HG02840 (cell line): ENCODE results near the gene BRD9.

Experiments
- ATAC-seq: cut with Tn5 transposase; IDR thresholded peaks from one replicate; pipeline ENCODE4 v1.9.1; 2021; ENCODE audit warnings: mild to moderate bottlenecking, moderate library complexity, moderate number of reproducible peaks; ENCODE audit not compliant: unreplicated experiment, low FRiP score

Gene BRD9

DNA sequence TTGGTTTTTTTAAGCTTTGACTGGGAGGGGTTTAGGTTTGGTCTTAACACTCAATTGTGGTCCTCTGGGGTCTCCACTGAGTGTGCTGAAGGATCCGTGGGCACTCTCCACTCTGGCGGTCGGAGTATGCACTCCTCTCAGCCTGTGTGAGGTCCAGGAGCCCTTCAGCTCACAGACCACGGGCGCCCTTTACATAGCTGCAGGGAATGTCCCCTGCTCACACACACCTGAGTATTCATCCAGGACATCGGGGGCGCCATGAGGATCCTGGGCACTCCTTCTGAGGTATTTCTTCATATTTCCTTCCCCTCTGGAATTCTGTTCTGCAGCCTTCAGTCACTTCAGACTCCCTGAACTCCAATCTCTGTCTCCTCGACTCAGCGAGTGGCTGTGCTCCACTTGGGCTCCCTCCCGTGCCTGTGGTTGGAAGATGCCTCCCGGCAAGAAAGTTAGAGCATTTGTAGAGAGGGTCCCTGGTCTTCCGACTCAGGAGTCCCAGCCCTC is 12.6 kb upstream of the BRD9 start:
- no peak for ATAC-seq

DNA sequence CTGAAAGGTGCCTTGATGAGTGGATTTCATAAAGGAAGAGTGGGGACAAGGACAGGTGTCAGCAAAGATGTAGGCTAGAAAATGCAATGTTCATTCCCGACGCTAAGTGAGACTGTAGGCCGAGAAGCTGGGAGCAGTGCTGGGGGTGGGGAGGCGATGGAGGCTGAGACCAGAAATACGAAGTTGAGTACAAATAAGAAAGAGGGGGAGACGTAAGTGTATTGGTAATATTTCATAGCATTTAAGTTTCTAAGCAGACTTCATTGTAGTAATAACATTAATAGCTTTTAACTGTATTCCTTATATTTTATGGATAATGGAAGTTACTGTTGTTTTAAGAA is 11.1 kb upstream of the BRD9 start:
- ATAC-seq = no peak

DNA sequence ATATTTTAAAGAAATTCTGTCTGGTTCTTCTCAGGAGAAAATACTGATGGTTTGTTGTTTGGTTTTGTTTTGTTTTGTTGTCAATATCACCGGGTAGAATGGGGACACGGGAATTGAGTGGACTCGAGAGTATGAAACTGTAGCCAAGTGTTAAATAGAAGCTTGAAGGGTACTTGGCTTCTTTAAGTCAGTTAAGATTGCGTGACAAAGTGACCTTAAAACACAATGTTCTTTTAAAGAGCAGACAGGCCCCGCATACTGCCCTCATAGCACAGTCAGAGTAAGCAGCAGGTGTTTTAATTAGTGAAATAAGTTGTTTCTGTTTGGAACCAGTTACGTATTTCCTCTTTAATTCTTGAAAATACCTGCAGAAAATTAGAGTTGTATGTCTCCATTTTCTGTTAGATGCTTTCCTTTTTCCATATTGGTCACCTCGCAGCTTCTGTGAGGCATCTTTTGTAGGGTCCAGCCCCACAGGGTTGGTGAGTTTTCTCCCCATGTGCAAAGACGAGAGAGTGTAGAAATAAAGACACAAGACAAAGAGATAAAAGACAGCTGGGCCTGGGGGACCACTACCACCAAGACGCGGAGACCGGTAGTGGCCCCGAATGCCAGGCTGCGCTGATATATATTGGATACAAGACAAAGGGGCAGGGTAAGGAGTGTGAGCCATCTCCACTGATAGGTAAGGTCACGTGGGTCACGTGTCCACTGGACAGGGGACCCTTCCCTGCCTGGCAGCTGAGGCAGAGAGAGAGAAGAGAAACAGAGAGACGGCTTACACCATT is 9.7 kb upstream of the BRD9 start:
- no peak for ATAC-seq

DNA sequence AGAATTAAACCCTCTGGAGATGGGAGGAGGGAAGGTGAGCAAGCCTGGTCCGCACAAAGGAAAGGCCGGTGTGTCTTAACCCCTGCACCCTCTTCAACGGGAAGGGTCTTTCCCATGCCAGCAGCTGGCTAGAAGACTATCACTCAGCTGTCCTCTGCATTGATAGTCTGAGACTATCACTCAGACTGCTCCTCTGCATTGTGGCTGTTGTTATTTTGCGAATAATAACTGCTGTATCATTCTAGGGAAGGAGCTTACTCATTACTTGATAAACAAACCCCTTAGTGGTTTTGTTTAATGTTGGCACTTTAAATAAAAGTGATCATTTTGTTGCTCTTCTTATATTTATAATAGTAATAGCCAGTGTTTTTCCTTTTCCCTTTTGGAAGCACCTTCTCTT is 8.2 kb upstream of the BRD9 start:
- ATAC-seq = no peak

DNA sequence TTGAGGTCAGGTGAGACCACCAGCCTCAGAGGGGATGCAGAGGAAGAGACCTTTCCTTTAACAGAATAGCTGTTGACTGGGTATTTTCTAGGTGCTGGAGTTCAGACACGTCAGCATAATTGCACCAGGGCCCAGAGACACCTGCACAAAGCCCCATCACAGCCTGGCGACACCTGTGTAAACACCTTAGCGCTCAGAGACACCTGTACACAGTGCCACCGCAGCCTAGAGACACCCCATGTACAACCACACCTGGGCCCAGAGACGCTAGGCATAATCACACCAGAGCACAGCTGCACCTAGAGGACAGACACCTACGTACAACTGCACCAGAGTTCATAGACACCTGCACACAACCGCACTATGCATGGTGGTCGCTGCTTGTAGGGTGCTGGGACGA is 1.1 kb upstream of the BRD9 start:
- no peak for ATAC-seq

DNA sequence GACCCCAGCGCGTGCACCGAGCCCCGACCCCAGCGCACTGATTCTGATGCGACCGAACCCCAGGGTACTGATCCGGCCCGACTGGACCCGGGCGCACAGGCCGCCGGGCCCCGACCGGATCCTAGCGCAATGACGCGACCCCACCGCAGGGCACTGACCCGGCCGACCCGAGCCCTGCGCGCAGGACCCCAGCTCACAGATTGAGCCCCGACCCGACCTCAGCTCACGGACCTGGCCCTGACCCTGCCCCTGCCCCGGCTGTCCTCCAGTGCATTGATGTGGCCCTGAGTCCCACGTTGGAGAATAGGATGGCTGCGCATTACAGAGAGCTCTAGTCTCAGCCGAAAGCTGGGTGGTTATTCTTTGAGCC is 521 bp upstream of the BRD9 start:
- ATAC-seq = peak; percentile 21

DNA sequence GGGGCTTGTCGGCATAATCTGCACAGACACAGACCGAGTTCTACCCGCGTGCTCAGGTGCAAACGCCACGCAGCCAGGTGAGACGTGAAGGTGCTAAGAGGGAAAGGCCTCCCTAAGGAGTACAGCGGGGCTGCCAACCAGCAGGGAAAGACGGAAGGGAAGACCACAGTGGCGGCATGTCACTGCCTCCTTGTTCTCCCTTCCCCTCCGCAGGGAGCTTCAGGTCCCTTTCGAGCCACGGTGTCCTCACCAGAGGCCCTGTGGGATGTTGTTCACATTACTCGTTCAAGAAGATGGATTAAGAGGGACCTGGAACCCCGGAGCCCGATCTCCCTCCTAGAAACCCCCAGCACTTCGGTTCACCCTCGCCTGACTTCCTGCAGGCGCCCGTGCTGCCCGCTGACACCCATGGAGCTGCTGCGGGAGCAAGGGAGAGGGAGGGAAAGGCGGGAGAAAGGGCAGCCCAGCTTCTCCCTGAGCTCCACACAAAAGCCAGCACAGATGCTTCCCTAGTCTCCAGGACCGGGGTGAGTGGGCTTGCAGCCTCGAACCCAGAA is 686 bp downstream of the BRD9 start:
- ATAC-seq = no peak

DNA sequence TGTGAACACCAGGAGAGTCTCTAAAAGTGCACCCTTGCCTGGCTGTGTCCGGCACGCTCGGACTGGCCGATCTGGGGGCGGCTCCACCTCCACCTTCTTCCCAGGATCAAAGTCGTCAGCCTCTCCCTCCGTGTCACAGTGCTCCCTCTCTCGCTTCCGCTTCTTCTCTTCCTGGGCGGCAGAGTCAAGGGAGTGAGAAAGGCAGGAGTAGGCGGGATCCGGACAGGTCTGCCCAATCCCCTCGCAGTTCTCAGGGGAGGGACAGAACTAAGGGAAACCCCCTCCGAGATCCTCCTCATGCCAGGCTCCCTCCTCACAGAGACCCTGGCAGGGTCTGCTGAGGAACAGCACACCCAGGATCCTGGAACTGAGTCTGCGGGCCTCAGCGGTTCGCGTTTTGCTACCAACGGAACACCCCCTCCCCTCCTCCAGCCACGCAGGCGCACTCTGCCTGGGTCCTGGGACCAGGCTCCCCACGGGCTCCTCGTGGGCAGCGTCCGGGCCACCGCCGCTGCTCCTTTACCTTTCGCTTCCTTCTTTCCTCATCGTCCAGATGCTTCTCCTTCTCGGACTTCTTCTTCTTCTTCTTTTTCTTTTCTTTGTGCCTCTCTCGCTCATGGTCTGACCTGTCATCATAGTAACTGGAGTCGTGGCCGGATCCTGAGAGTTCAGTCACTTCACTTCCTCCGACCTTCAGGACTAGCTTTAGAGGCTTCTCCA is 1.3 kb downstream of the BRD9 start:
- no peak for ATAC-seq

DNA sequence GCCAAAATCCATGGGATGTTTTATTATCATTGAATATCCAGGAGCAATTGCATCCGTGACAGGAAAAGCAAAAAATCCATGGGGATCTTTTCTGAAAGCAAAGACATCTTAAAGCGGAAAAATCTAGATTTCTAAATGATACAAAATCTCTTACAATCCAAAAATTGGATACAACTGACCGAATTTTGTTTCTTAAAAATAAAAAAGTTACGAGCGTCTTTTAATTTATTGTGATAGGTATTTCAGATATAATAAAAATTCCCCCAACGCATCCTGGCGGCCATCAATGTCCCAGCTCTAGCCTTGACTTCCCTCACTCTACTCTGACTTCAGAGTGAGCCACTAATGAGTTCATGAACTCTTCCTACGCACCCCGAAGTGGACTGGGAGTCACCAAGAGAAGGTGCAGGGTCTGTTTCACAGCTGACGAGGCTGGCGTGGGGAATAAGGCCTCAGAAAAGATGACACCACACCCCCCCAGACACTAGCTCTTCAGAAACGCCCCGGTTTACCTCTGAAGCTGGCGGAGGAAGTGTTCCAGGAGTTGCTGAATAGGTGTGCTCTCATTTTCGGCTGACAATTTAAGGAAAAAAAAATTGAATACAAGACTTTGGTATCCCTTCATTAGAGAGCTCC is 3.4 kb downstream of the BRD9 start:
- no peak for ATAC-seq

DNA sequence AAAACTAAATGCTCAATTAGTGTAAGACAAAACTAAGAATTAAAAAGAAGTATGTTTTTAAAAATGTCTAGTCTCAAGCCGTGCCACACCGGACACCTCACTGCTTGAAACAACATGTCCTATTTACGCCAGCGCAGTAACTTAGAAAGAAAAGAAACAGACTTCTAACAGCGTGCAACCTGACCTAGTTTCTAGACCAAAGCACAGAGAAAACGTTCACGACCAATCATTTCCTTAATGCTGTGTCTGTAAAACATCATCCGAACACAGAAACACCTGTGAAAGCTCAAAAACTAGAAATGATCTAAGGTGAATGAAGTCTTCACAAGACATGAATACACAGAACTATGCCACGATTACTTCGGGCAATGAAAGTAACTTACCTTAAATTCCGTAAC is 4.0 kb downstream of the BRD9 start:
- no peak for ATAC-seq

DNA sequence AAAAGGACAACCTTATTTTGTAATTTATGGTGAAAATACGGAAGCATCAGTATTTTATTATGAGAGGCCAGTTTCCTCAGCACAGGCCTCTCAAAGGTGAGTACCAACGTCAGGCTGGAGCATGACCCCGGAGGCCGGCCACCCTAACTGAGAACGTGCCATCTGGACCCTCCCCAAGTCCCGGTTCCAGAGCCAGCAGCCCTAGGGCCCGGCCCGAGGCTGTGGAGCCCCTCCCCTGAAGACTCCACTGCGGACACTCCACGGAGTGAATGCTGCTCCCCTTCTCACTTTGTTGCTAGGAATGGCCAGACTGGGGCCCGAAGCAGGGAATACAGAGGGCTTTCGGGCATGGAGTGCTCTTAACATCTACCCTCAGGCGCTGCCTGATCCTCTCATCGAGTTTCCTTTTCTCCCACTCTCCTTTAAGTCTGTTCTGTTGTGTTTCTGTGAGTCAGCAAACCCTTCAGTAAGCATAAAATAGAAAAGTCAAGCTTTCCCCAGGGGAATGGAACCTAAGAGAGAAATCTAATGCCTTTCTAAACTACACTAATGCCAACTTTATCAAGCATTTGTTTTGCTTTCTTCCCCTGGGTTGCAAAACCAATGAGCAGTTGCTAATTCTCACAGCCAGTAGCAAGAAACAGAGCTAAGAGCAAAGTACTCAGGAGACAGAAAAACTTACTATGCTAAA is 4.5 kb downstream of the BRD9 start:
- no peak for ATAC-seq

DNA sequence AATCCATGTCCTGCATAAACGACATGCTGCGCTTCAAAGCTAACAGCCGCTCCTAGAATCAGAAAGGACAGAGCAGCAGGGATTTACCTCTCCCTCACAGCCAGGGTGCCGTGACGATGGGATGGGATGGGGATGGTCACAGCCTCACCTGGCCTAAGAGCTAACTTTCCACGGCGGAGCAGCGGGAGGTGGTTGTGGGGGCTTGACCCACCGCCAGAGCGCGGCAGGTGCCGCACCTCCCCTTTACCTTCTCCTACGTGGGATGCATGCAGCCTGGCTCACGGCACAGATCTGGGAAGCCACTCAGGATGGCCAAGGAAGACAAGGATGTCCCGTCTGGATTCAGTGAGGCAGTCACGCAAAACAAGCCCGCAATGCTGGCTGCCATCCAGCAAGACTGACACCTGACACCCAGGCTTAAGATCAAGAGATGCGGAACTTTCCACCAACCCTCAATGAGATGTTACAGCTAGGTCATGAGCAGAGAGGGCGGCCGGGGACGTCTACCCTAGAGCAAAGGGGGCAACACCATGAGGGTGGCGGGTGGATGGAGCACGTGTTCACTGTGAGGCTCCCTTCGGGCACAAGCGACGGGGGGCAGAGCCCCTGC is 5.8 kb downstream of the BRD9 start:
- ATAC-seq = no peak

DNA sequence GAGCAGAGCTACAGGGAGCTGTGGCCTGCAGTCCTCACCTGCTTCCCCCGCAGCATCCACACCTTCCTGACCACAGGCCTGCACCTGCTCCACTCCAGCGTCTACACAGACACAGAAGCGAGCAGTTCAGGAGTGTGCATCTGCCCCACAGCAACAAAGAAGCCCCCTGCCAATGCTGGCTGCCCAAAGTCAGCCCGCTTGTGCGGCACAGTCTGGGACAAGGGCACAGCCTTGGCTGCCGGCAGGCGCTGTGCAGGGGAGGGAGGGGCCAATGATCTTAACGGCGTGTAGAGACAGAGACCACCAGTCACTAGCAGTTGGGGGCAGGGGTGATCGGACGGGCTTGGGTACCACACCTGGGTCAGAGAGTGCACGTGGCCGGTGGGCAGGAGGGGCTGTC is 6.6 kb downstream of the BRD9 start:
- no peak for ATAC-seq

DNA sequence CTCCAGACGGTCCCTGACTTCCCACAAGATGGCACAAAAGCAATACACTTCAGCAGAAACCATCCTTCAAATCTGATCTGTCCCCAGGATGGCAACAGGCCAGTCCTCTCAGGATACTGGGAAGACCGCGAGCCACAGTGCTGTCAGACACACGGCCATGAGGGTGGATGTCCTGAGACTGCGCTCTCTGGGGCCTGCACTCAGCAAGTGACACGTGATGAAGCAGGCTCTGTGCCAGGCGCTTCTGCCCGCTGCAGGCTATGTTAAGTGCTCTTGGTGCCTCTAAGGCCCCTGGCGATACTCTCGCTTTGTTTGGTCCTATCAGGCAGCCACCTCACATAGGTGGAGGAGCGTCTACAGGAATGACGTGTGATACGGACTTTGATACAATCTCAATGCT is 7.1 kb downstream of the BRD9 start:
- no peak for ATAC-seq

DNA sequence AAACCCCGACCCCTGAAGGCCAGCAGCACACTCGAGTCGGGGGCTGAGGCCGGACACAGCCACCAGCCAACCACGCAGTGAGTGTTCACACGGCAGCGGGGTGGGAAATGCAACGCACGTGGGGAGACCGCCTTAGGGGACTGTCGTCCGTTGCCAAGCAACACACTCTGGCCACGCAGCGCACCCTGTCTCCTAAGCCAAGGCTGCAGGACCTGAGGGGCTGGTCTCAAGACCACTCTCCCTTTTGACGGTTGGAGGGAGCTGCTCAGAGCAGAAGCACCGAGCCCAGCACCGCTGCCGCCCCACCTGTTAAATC is 7.5 kb downstream of the BRD9 start:
- ATAC-seq = no peak

DNA sequence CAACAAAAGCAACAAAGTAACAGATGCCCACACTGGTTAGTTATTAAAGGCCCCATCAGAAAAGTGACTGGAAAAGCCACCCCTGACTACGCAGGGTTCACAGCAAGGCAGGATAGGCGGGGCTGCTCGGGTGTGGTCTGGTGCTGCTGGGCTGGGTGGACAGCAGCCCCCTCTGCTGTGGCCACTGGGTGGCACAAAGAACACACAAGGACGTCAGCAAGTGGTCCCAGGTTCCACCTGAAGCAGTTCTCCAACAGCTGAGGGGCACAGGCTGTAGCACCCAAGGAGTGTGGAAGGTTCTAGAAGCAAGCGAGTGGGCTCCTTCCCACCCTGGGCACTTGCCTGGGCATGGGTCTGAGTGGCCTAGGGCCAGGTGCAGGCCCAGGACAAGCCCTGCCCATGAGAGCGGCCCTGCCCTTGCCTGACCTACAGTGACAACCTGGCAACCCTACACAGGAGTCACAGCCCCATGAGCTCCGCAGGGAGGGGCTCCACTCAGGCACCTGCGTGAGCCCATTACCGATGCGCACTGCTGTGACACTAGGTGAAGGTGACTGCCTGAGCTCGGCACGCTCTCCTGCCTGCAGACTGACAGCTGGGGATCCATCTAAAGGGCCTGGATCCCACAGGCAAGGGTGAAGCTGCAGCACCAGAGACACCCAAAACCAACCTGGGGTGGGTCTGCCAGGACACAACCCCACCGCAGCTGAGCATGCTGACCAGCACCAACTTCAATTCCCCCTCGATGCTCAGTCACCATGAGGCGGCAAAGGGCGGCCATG is 8.1 kb downstream of the BRD9 start:
- ATAC-seq = no peak

DNA sequence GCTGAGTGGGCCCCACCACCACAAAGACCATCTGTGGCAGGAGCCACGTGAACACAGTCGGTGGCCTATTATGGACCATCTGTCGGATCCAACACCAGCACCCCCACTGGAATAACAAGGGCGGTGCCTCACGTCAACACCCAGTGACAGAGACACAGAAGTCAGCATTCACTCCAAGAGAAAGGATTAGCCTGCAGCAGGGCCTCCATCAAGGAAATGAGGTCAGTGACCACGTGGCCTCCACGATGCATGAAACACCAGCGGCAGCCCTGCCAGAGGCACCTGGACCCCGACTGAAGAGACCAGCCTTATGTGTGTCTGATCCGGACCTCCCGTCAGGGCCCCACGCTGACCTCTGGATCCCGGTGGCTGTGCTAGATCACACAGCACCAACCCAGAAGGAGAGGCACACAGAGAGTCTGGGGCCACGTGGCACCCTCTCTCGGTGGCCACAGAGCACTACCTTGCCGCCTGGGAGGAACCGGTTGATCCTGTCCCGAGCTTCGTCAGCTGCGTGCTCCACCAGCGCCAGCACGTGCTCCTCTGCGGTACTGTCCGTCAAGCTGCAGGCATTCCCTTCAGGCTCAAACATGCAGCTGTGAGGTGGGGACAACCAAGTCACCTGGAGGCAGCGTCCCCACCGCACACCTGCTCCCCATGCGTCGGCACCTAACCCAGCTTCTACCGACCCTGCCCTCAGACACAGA is 9.0 kb downstream of the BRD9 start:
- ATAC-seq = no peak

DNA sequence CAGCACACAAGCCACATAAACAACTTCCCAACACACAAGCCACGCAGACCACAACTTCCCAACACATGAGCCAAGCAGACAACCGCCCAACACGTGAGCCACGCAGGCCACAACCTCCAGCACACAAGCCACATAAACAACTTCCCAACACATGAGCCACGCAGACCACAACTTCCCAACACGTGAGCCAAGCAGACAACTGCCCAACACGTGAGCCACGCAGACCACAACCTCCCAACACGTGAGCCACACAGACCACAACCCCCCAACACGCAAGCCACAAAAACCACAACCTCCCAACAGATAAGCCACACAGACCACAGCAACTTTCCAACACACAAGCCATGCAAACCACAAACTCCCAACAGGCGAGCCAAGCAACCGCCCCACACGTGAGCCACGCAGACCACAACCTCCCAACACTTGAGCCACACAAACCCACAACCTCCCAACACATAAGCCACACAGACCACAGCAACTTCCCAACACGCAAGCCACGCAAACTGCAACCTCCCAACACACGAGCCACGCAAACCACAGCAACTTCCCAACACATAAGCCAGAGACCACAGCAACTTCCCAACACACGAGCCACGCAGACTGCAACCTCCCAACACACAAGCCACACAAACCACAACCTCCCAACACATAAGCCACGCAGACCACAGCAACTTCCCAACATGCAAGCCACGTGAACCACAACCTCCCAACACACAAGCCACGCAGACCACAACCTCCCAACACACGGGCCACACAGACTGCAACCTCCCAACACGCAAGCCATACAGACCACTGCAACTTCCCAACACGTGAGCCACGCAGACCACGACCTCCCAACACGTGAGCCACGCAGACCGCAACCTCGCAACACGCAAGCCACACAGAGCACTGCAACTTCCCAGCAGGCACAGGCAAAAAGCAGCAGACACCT is 10.1 kb downstream of the BRD9 start:
- ATAC-seq = no peak
